ENCODE measurements around the gene TSC22D1. TPM values are rescaled to one million over a fixed set of nuclear protein-coding genes. Genes with fewer than 3 reads are reported as not detected.

TSC22D1 gene
- total and polyA plus RNA-seq, 12 donors: 28.5 to 113 (median 59.8) TPM

- Histone ChIP-seq H3K4me3 (no peak overlapping the region), H3K36me3 (replicated peaks in 1 of 2) (no peaks in the 10 kb centered on the region), H3K27me3 (no peaks in the 10 kb centered on the region), H3K4me1 (replicated peaks in 1 of 2) (peaks cover 0 to 6% of the 10 kb centered on the region in 2 donors), H3K27ac (no peak overlapping the region), H3K9me3 (replicated peaks in 1 of 3) (no peaks in the 10 kb centered on the region)
- intact Hi-C loops (cut with DNase I): no loop called here
- TF ChIP-seq CTCF (IDR thresholded peaks at IDR 0.05) (no peak), POLR2A (IDR thresholded peaks at IDR 0.05) (no peak)
- DNase-seq: no peak
- 74 to 83% (median 80%) methylated on average over 10 of the region's 10 CpGs for WGBS, 4 donors
Observed at GRCh38 chr13:44416301-44416700, 159.8 kb downstream of the TSC22D1 start.

DNA sequence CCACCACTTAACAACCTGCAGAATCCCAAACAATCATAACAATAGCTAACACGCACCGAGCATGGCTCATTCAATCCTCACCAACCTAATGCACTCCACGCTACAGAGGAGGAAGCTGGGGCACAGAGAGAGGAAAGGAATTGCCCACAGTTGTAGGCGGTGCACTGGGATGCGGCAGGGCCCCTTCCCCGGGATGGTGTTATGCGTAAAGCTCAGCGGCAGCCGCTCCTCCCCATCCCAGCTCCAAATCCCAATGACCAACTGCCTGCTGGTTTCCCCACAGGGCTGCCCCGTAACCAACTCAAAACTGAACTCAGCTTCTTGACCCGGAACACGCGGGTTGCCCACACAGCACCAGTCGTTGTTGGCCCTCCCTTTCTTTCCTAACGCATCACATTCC, 160.3 kb downstream of the TSC22D1 start:
- H3K4me1 ChIP-seq (replicated peaks in 1 of 2): peaks cover 0 to 5% of the 10 kb centered on the region in 2 donors
- TF ChIP-seq CTCF (IDR thresholded peaks at IDR 0.05): no peak
- no peak for TF ChIP-seq POLR2A (IDR thresholded peaks at IDR 0.05)
- no peaks in the 10 kb centered on the region for H3K36me3 ChIP-seq (replicated peaks in 1 of 2)
- H3K9me3 ChIP-seq (replicated peaks in 1 of 3): no peaks in the 10 kb centered on the region
- DNase-seq: no peak
- no peak overlapping the region for H3K4me3 ChIP-seq
- intact Hi-C loops (cut with DNase I): no loop called here
- no peak overlapping the region for H3K27ac ChIP-seq
- 85 to 95% (median 86%) methylated on average over 15 of the region's 15 CpGs for WGBS, 4 donors
- H3K27me3 ChIP-seq: no peaks in the 10 kb centered on the region

DNA sequence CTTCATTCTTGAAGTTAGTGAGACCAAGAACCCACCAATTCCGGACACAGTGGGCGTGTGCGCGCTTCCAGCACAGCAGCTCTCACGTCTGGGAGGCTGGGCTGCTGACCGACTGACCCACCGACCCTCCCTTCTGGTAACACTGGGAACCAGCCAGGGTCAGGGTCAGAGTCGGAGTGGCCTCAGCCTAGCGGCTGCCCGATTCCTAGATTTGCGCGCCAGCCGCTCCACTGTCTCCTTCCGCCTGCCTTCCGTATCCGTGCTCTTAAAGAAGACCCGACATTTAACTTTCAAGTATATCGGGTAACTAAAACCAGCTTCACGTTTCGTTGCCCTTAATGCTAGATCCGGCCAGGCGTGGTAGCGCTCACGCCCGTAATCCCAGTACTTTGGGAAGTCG, 161.4 kb downstream of the TSC22D1 start:
- H3K27ac ChIP-seq: no peak overlapping the region
- H3K9me3 ChIP-seq (replicated peaks in 1 of 3): no peaks in the 10 kb centered on the region
- intact Hi-C loops (cut with DNase I): no loop called here
- H3K27me3 ChIP-seq: no peaks in the 10 kb centered on the region
- H3K4me1 ChIP-seq (replicated peaks in 1 of 2): no peaks in the 10 kb centered on the region
- DNase-seq: no peak
- no peak for TF ChIP-seq CTCF (IDR thresholded peaks at IDR 0.05)
- TF ChIP-seq POLR2A (IDR thresholded peaks at IDR 0.05): no peak
- no peak overlapping the region for H3K4me3 ChIP-seq
- 91 to 97% (median 93%) methylated on average over 26 of the region's 26 CpGs for WGBS, 4 donors
- H3K36me3 ChIP-seq (replicated peaks in 1 of 2): no peaks in the 10 kb centered on the region

DNA sequence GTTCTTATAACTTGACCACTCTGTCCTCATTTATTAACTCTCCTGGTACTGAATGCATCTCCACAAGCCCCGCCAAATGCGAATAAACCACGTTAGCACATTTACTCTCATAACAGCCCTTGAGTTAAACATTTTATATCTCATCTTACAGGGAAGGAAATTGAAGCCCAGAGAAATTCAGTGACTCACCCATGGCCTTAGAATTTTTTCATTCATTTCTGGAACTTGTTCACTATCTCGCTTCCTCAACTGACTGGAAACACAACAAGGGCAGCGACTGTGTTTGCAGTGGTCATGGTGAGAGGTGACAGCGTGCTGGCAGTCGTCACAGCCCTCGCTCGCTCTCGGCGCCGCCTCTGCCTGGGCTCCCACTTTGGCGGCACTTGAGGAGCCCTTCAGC, 163.0 kb downstream of the TSC22D1 start:
- Histone ChIP-seq H3K27me3 (no peaks in the 10 kb centered on the region), H3K4me3 (no peak overlapping the region), H3K36me3 (replicated peaks in 1 of 2) (no peaks in the 10 kb centered on the region), H3K9me3 (replicated peaks in 1 of 3) (no peaks in the 10 kb centered on the region), H3K27ac (no peak overlapping the region), H3K4me1 (replicated peaks in 1 of 2) (no peaks in the 10 kb centered on the region)
- DNase-seq: no peak
- intact Hi-C loops (cut with DNase I): no loop called here
- 83 to 90% (median 85%) methylated on average over 10 to 13 of the region's 13 CpGs for WGBS, 4 donors
- TF ChIP-seq CTCF (IDR thresholded peaks at IDR 0.05): no peak
- TF ChIP-seq POLR2A (IDR thresholded peaks at IDR 0.05): no peak
